OCI-LY3 (cell line): Measurements from ENCODE around the gene PATJ.

Experiments used
- H2AFZ ChIP-seq: fragments of 200-600, 300-600 bp; shearing (Covaris generic); 2 replicates; pipeline ENCODE4 v1.6.0; 2014; ENCODE audit warnings: antibody characterized with exemption, low read depth, low read length
- H3K27ac ChIP-seq: fragments of 200-600, 300-600 bp; sonication (generic); 2 replicates; pipeline ENCODE4 v1.5.1; 2014; ENCODE audit warnings: mild to moderate bottlenecking, low read length, moderate library complexity, mixed read lengths
- H3K27me3 ChIP-seq: fragments of 200-600, 300-600 bp; sonication (generic); 2 replicates; pipeline ENCODE4 v1.6.1; 2014; ENCODE audit warnings: low read depth, low read length, mixed read lengths
- H3K36me3 ChIP-seq: fragments of 200-600, 300-600 bp; sonication (generic); replicated peaks from 2 replicates; pipeline ENCODE3; 2014; ENCODE audit warnings: low read depth, low read length, mixed read lengths
- H3K4me1 ChIP-seq: fragments of 300-600, 200-600 bp; sonication (generic); 2 replicates; pipeline ENCODE4 v1.6.1; 2014; ENCODE audit warnings: low read length, mixed read lengths
- H3K4me2 ChIP-seq: fragments of 200-600, 300-600 bp; sonication (generic); 2 replicates; pipeline ENCODE4 v1.6.1; 2014; ENCODE audit warnings: low read length, mixed read lengths
- H3K4me3 ChIP-seq: fragments of 300-600, 200-600 bp; sonication (generic); 2 replicates; pipeline ENCODE4 v1.5.1; 2014; ENCODE audit warnings: antibody characterized with exemption, mild to moderate bottlenecking, low read length, moderate library complexity
- H3K79me2 ChIP-seq: fragments of 300-600, 200-600 bp; shearing (Covaris generic); 2 replicates; pipeline ENCODE4 v1.6.1; 2014; ENCODE audit warnings: mild to moderate bottlenecking, low read length, mixed read lengths
- H3K9ac ChIP-seq: fragments of 300-600, 200-600 bp; shearing (Covaris generic); 2 replicates; pipeline ENCODE4 v1.6.0; 2014; ENCODE audit warnings: mild to moderate bottlenecking, low read length, moderate library complexity
- H3K9me3 ChIP-seq: fragments of 200-600, 300-600 bp; shearing (Covaris generic); 2 replicates; pipeline ENCODE4 v1.6.1; 2014; ENCODE audit warnings: low read length, mixed read lengths; ENCODE audit not compliant: insufficient read depth
- H4K20me1 ChIP-seq: fragments of 200-600, 300-600 bp; sonication (generic); 2 replicates; pipeline ENCODE4 v1.6.1; 2016; ENCODE audit warnings: low read length, mixed read lengths; ENCODE audit not compliant: insufficient read depth
- EZH2phosphoT487 ChIP-seq: fragments of 200-600 bp; shearing (Covaris generic); IDR thresholded peaks from 2 replicates; pipeline ENCODE4 v1.6.1; 2018; ENCODE audit warnings: antibody characterized with exemption, mixed run types, low read depth
- TF ChIP-seq, protein P1 (sequence below): fragments of 200-600, 300-600 bp; sonication (generic); IDR thresholded peaks from 2 replicates; pipeline ENCODE4 v1.5.1; 2014; ENCODE audit warnings: antibody characterized with exemption, low read length, low read depth

PATJ gene

DNA sequence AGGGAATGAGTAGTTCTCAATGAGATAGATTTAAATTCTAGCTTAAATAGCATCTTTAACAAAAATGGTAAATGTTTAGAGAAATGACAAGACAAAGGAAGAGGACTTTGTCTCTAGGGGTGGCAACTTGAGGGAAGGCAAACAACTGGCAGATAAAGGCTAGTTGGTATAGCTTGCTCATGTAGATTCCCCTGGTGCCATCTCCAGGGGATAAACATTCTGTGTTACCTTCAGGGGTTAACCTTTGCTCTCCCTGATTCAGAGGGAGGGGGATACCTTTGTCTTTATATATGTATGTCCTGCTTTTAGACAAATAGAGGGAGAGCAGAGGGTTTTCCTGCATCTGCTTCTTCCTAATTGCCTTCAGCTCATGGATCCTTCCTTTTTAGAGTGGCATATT lies 298.7 kb downstream of the PATJ start:
- no peaks in the 10 kb centered on the region for H3K27me3 ChIP-seq
- H3K36me3 ChIP-seq, result no peaks in the 10 kb centered on the region
- no peak overlapping the region for H3K27ac ChIP-seq
- H3K4me1 ChIP-seq, result no peaks in the 10 kb centered on the region
- H2AFZ ChIP-seq, result no peak overlapping the region
- H3K4me3 ChIP-seq, result no peak overlapping the region
- no peaks in the 10 kb centered on the region for H4K20me1 ChIP-seq
- H3K79me2 ChIP-seq, result no peaks in the 10 kb centered on the region
- TF ChIP-seq EZH2phosphoT487, result no peak
- TF ChIP-seq, protein P1, sequence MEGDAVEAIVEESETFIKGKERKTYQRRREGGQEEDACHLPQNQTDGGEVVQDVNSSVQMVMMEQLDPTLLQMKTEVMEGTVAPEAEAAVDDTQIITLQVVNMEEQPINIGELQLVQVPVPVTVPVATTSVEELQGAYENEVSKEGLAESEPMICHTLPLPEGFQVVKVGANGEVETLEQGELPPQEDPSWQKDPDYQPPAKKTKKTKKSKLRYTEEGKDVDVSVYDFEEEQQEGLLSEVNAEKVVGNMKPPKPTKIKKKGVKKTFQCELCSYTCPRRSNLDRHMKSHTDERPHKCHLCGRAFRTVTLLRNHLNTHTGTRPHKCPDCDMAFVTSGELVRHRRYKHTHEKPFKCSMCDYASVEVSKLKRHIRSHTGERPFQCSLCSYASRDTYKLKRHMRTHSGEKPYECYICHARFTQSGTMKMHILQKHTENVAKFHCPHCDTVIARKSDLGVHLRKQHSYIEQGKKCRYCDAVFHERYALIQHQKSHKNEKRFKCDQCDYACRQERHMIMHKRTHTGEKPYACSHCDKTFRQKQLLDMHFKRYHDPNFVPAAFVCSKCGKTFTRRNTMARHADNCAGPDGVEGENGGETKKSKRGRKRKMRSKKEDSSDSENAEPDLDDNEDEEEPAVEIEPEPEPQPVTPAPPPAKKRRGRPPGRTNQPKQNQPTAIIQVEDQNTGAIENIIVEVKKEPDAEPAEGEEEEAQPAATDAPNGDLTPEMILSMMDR, result no peak
- no peak overlapping the region for H3K9ac ChIP-seq
- H3K9me3 ChIP-seq, result no peaks in the 10 kb centered on the region
- H3K4me2 ChIP-seq, result no peak overlapping the region

DNA sequence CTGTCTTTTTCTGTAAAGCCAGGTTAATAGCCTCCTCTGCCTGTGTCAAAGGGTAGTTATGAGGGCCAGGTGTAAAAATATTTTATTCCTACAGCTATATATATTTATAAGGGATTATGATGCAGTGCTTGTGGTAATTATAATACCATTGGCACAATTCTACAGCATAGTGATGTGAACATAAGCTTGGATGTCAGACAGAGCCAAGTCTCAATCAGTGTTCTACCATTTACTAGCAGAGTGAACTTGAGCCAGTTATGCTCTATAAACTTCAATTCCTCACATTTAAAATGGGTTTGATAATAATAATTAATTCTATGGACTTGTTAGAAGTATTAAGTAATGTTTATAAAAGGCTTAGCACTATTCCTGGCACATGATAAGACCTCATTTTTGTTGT lies 300.9 kb downstream of the PATJ start:
- no peaks in the 10 kb centered on the region for H3K27me3 ChIP-seq
- no peaks in the 10 kb centered on the region for H3K9me3 ChIP-seq
- no peak overlapping the region for H3K9ac ChIP-seq
- no peak overlapping the region for H3K27ac ChIP-seq
- H3K4me1 ChIP-seq, result no peaks in the 10 kb centered on the region
- H3K79me2 ChIP-seq, result no peaks in the 10 kb centered on the region
- H3K4me3 ChIP-seq, result no peak overlapping the region
- H3K4me2 ChIP-seq, result no peak overlapping the region
- no peak overlapping the region for H2AFZ ChIP-seq
- H3K36me3 ChIP-seq, result no peaks in the 10 kb centered on the region
- TF ChIP-seq EZH2phosphoT487, result no peak
- TF ChIP-seq, protein P1, result no peak
- H4K20me1 ChIP-seq, result no peaks in the 10 kb centered on the region

DNA sequence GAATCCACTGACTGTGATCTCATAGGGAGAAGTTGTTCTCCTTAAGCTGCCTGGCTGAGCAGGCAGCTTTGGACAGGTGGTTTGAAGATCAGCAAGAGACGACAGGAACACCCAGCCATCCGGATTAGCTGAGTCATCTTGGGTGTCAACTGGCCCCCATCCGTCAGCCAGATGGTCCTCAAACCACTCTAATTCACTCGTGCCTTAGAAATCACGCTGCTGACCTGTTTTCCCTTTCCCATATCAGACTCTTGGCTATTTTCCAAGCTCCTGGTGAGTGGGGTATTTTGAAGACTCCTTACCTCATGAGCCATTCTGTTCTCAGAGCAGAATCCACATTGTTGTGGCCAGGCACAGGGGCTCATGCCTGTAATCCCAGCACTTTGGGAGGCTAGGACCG lies 303.3 kb downstream of the PATJ start:
- Histone ChIP-seq H3K4me1 (no peaks in the 10 kb centered on the region), H3K4me2 (no peak overlapping the region), H3K9ac (no peak overlapping the region), H4K20me1 (no peaks in the 10 kb centered on the region), H3K36me3 (no peaks in the 10 kb centered on the region), H3K4me3 (no peak overlapping the region), H3K79me2 (no peaks in the 10 kb centered on the region), H3K9me3 (no peaks in the 10 kb centered on the region), H2AFZ (no peak overlapping the region), H3K27me3 (no peaks in the 10 kb centered on the region), H3K27ac (no peak overlapping the region)
- TF ChIP-seq, protein P1, result no peak
- no peak for TF ChIP-seq EZH2phosphoT487

DNA sequence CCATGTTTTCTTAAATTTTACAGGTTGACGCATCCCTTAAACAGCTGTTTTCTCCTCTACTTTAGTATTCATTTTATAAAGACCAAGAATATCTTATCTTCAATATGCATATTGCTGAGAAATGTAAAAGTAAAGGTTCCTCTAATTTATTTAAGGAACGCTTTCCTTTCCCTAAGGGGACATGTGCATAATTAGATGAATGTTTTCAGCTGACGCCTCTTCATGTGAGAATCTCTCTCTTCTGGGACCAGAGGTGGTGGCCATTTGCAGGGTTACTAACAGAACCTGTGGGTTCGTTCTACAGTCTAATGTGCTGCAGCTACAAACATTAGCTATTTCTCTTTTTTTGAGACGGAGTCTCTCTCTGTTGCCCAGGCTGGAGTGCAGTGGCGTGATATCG lies 304.6 kb downstream of the PATJ start:
- H3K79me2 ChIP-seq, result no peaks in the 10 kb centered on the region
- TF ChIP-seq, protein P1, result no peak
- no peak for TF ChIP-seq EZH2phosphoT487
- no peak overlapping the region for H2AFZ ChIP-seq
- no peak overlapping the region for H3K9ac ChIP-seq
- no peaks in the 10 kb centered on the region for H3K4me1 ChIP-seq
- no peak overlapping the region for H3K27ac ChIP-seq
- H3K27me3 ChIP-seq, result no peaks in the 10 kb centered on the region
- H3K4me2 ChIP-seq, result no peak overlapping the region
- no peak overlapping the region for H3K4me3 ChIP-seq
- H4K20me1 ChIP-seq, result no peaks in the 10 kb centered on the region
- H3K9me3 ChIP-seq, result no peaks in the 10 kb centered on the region
- H3K36me3 ChIP-seq, result no peaks in the 10 kb centered on the region
